CD4-positive, alpha-beta T cell treated with Interleukin-15 for 4 hours (primary cell): ENCODE measurements around the gene ARHGEF10L.

Source experiments
- DNase-seq: peaks from one replicate; pipeline ENCODE4 v3.0.0-alpha.2; 2020; ENCODE audit warnings: low spot score

Gene ARHGEF10L

DNA sequence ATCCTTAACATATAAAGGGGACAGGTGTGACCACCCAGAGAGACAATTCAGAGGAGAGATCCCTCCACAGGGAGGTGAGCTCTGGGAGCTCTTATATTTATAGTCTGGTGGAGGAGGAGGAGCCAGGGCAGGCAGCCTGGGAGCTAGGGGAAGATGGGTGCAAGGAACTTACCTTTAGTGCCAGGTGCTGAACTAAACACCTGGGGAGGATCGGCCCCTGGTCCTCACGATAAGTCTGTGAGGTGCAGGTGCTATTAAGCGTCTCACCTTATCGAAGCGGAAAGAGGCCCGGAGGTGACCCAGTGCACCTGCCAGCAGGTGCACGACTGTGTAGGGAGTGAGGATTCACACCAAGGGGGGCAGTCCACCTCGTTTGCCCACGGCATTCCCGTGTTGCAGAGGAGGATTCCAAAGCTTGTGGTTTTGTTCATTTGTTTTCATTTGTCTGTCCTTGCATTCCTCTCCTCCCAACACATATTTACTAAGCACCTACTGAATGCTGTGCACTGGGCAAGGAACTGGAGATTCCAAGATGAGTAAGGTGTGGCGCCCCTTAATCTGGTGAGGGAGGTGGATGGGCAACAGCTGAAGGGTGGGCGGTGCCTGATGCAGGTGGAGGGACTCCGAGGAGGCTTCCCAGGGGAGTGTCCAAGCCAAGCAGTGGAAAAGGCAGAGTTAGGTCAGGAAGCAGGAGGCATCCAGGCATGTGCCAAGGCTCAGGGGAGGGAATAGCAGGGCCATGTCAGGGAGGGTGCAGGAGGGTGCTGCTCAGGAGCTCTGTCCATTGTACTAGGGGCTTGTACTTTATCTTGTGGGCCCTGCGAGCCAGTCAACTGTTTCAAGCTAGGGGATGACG lies 11.5 kb downstream of the ARHGEF10L start:
- DNase-seq = no peak

DNA sequence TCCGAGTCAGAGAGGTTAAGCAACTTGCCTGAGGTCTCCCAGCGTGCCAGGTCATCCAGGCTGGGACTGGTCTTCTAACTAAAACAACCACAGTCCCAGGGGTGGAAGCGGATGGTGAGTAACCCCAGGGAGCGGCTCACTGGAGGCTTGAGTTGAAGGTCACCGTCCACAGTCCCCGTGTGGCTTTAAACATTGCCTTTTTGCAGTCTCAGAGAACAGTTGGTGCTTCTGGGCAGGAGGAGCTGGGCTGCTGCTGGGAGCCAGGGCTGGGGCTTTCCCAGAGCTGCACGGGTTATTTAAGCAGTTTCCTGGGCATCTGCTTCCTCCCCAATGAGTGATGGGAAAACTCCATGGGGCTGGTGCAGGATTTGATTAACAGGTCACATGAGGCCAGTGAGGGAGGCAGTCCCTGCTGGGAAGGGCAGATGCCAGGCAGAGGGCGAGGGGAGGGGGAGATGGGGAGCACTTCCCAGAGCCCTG lies 12.3 kb downstream of the ARHGEF10L start:
- DNase-seq = no peak

DNA sequence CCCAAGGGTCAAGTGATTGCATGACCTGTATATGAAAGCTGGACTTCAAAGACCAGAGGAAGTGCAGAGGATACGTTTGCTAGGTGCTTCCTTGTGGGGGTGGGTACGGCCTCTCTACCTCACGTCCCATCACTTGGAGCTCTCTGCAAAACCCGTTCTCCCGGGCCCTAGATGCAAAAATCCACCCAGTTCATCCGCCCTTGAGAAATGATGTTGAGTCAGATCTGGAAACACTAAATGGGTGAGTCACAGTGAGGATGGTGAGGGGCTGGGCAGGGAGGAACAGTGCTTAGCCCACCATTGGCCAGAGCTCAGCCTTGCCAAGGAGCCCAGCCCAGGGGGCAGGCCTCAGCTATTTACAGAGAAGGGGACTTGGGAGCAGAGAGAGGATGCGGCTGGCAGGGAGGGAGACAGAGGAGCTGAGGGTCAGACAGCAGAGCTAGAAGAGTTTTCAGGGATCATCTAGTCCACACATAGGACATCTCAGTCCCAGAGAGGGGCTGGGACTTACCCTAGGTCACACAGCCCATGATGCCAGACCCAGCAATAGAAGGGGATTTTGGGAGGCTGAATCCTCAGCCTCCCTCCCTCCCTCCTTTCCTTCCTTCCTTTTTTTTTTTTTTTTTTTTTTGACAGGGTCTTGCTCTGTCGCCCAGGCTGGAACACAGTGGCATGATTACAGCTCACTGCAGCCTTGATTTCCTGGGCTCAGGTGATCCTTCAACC lies 14.6 kb downstream of the ARHGEF10L start:
- DNase-seq = no peak

DNA sequence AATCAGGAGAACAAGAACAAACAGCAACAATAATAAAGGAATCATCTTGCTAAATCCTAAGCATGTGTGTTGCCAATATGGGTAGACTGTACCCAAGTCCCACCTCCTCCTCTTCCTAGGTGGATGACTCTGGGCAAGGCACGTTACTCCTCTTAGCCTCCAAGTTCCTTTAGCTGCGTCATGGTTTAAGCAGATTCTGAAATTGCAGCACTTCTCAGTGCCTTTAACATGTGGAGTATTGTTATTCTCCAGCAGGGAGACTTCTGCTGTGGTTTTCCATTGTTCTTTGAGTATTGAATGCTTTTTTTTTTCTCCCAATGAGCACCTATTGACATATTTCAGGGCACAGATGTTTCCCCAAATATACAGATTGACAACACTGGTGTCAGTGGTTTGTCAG lies 15.5 kb downstream of the ARHGEF10L start:
- no peak for DNase-seq

DNA sequence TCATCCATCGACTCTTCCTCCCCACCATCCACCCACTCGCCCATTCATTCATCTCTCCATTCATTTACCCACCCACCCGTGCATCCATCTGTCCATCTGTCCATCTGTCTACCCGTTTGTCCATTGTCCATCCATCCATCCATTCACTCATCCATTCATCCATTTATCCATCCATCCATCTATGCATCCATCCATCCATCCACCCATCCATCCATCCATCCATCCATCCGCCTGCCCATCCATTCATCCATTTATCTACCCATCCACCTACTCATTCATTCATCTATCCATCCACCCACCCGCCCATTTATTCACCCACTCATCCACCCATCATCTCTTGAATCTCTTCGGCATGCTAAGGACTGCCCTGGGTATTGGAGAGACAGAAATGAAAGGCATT lies 18.5 kb downstream of the ARHGEF10L start:
- DNase-seq = no peak

DNA sequence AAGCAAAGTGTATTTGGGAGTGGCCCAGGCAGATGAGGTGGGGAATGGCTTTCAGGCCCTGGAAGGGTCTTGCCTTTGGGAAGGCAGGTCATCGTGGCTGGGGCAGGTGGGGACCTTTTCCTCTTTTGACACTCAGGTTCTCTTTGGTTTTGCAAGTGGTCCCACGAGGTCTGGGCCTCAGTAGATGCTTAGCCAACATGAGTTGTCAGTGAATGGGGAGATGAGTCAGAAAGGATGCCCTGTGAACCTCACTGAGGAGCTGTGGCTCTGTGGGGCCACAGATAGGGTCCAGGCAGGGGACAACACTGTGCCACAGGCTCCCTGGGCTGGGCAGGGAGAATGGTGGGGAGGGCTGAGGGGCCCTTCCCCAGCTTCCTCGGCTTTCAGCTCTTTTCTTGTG lies 19.0 kb downstream of the ARHGEF10L start:
- DNase-seq = no peak

DNA sequence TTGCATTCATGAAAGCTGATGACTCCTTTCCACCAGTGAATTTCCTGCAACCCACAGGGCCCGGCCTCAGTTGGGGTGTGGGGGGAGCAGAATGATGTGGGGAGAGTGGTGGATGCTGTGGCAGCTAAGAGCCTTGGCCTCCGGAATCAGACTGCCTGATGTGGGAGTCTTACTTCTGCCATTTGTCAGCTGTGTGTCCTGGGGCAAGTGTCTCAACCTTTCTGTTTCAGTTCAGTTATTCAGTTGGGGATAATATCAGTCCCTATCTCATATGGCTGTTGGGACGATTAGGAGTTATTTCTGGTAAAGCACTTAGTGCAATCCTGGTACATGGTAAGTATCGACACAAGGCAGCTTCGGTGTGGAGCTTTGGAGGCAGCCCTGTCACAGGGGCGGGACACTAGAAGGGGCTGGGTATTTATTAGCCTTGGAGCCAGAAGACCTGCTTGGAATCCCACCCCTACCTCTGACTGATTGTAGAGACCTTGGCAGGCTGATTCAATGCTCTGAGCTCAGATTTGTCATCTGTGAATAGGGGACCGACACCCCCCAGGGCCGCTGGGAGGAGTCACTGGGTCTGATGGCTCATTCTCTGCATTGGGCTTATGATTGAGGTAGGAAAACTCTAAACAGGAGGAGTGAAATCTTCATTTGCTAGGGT lies 19.6 kb downstream of the ARHGEF10L start:
- no peak for DNase-seq

DNA sequence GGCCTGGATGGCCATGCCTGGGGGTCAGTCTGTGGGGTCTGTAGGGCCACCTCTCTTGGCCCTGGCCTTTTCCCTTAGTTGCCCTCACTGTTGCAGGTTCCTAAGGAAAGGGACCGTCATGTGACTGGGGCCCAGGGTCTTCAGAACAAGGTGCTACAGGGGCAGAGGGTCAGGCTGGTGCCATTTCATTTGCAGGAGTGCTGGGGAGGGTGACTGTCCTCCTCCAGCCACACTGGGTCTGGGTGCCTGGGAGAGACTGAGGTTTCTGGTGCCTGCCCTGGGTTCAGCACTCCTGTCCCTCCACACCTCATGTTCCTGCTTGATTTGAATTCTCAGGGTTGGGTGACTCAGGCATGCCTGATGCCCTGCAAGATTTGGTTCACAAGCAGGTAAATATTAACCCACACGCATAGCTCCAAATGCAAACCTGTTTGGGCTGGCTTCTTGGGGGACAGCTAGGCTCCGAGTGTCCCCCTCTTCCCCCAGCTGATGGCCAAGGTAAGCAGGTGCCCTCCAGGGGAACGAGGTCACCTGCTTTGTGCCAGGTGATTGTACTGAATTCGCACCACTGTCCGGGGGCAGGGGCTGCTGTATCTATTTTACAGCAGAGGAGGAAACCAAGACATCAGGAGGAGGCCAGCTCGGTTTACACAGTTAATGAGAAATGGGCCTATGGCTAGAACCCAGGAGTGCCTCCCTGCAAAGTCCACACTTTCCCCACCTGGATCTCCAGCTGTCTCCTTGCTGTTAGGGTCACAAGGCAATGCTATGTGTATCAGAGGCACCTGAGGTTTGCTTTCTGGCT lies 20.3 kb downstream of the ARHGEF10L start:
- no peak for DNase-seq

DNA sequence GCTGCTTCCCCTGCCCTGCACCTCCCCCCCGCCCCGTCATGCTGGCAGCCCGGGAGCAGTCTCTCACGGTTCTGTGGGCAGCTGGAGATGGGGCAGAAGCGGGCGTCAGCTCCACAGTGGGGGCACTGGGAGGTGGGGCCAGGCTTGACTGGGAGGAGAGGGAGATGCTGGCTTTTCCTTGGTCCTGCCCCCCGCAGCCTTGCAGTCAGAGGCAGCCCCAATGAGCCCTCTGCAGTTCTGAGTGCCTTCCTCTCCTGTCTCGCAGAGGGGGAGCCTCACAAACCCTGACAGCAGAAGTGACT lies 21.7 kb downstream of the ARHGEF10L start:
- DNase-seq = no peak

DNA sequence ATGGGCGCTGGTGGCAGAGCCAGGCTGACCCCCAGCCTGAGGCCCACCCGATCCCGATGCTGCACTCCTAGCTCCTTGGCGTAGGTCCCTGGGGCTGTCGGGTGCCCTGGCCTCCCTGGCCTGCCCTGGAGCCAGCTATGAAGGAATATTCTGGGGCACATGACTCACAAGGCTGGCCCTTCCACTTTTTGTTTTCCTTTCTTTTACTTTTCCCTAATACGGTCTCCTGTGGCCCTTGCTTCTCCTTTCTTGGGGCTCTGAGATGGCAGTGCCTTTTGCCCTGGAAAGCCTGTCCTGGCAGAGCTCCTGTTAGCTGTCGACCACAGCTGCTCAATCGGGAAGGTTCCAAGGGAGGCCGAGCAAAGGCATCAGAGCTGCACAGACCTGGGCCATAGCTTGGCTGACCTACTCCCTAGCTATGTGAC lies 22.1 kb downstream of the ARHGEF10L start:
- DNase-seq = no peak

DNA sequence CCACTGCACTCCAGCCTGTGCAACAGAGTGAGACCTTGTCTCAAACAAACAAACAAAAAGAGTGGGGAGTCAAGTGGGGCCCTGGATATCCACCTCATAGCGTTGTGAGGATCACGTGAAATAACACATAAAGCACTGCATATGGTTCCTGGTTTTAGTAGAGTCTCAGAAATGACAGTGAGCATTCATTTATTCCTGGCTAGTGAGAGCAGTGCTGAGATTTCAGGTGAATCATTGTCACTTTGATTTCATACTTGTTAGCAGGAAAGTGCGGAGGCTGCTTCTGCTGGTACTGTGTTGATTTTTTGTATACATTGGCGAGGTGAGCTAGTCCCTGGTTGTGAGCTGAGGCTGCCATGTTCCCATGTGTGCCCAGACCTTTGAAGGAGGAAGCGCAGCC lies 22.9 kb downstream of the ARHGEF10L start:
- no peak for DNase-seq

DNA sequence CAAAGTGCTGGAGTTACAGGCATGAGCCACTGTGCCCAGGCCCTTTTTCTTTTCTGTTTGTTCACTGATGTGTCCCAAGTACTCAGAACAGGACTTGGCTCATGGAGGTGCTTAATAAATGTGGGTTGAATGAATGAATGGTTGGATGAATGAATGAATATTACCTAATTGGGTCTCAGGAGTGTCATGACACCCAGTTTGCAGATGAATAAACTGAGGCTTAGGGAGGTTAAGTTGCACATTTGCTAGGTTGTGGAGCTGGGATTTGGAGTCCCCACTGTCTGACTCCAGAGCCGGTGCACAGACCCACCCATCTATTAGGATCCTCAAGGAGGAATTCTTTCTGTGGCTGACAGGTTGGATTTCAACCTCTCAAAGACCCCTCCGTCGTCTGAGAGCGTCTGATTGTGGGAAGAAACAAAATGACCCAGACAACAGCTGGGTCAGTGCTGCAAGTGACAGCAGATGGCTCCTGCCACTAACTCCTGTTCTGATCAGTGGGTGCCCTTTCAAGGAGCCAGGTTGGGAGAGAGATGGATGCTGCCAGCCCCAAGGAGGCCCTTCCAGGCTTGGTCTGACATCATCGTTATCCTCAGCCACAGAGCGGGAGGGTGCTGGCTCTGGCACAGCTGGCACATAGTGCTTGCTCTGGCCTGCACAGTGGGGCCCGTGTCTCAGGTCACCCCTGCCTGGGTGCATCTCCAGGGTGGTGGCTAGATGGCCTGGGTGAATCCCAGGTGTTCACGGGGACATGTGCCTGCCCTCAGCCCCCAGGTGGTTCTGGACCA lies 24.2 kb downstream of the ARHGEF10L start:
- DNase-seq = no peak

DNA sequence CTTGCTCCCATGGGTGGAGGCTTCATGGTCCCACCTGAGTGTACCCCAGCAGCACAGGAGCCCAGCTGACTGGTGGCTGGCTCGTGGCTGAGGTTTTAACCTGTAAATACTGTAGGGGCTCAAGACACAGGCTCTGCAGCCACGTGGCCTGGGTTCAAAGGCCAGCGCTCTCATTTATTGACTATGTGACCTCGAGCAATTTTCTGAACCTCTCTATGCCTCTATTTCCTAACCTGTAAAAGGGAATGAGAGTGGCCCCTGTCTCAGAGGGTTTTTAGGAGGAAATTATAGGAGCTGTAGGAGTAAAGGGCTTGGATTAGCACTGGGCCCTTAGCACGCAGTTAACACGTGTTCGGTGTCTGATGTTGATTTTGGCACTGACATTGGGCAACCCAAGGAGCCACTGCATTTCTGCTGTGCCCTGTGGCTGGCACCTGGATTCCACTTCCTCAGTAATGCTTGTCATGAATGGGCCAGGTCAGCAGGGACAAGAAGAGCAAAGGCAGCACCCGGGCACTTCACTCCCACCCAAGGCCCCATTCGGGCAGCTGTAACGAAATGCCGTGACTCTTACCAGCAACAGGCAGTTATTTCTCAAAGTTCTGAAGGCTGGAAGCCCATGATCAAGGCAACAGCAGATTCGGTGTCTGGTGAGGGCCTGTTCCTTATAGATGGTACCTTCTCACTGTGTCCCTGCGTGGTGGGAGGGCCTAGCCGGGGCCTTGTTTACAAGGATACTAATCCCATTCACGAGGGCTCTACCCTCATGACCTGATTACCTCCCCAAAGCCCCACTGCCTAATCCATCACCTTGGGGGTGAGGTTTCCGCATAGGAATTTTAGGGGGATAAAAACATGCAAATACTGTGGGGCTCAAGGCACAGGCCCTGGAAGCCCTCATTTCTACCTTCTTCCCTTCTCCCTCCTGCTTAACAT lies 25.2 kb downstream of the ARHGEF10L start:
- DNase-seq = no peak

DNA sequence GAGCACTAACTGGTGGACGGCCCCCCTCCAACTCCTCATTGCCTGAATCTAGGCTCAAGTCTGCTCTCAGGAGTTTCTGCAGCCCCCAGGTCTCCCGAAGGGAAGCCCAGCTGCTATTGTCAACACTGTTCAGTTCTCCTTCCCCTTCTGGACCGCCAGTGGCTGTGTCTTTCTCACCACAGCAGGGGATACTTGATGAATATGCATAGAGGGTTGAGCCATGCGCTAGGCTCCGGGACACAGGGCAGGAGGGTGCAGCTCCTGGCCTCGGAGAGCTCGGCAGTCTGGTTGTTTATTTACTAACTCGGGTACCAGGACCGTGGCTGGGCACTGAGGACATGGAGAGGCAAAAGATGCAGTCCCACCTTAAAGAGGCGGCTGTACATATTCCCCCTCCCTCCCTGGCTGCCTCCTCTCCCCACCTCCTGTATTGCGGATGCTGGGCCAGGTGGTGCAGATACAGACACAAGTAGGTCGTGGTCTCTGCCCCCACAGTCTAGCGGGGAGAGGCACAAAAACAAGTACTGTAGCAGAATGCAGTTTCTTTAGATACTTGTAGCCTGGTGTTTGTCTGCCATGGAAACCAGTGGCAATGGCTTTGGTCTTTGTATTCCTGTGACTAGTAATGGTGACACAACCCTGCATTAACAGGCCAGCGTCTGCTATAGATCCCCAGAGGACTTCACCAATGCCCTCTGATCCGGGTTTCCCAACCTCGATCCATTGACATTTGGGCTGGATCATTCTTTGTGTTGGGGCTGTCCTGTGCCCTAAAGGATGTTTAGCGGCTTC lies 26.2 kb downstream of the ARHGEF10L start:
- DNase-seq = no peak

DNA sequence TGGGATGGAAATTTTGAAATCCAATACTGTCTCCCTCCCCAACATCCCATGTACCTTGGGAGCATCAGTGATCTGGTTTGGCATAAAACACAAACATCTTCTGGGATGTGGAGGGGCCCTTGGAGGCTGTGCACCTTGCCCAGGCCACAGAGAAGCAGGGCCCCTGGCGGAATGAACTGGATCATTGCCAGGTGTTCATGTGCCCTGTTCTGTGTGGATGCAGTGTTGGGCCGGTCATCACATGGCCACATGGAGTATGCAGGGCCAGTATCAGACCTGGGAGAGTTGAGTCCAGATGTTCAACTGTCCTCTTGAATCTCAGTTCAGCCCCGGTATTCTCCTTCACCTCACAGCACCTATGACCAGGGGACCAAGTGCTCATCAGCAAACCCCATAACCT lies 26.9 kb downstream of the ARHGEF10L start:
- DNase-seq = no peak

DNA sequence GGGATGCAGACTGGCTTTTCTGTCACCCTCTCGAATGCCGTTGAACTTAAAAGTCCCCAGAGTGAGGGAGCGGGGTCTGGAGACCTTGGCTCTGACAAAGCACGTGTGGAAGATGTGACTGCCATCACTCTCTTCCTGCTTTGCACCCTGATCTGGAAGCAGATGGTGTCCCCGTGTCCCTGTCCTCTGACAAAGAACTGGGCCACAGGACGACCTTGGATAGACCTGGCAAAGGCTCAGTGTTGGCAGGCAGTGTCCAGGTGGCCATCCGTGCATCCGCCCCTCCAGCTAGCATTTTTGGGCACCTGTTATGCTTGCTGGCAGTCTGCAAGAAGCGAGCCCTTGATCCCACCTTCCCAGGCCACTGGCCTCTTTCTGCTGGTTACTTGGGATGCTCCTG lies 27.4 kb downstream of the ARHGEF10L start:
- DNase-seq = no peak

DNA sequence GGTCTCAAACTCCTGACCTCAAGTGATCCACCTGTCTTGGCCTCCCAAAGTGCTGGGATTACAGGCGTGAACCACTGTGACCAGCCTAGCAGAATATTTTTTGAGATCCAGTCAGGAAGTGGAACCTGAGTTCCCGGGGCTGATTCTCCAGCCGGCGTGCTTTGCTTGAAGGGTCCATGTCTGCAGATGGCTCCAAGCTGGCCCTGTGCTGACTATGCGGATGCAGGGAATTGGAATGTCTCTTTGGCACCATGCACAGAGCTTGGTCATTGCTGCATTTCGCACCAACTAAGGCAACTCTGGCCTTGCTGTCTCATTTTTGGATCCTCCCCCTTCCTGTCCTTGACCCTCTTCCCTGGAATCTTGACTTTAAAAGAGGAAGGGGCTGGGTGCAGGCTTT lies 28.1 kb downstream of the ARHGEF10L start:
- no peak for DNase-seq

DNA sequence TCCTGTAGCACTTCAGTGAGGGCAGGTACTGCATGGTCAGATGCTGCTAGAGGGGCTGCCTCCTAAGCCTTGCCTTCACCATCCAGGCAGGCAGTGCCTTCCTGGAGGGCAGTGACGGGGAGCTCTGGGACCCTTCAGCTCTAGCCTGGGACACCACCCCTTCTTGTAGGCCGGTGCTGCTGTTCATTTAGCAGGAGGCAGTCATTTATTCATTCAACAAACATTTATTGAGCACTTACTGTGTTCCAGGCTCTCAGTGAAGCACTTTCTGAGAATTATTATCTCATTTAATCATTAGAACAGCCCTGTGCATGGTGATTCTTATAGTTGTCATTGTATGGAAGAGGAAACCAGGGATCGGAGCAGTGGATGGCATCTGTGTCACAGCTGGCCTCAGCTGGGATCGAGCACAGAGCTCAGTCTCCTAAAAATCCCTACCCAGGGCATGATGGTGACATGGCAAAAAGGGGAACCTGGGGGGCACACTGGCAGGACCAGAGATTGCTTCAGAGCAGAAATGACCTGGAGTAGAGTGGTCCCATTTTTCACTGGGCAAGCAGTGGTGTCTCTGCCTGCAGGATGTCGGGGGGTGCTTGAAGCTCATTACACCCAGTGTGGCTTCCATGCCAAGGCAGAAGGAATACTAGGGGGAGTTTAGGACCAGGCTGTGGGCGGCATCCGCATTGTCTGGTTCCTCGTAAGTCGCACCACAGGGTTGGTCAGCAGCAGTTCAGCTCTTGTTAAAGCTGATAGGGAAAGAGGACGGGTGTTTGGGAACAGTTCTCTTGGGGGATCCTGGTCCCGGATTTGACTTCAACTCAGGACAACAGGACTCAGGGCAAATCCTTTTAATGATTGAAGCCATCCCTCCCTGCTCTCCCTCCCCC lies 28.8 kb downstream of the ARHGEF10L start:
- DNase-seq = no peak
